Cardiac fibroblast (primary cell): ENCODE results near the gene KCTD7.
"Not testable (repeated sequence)": the region's sequence is repeated elsewhere in the genome, so short reads cannot be mapped to it uniquely, and the experiment has no call there.

Source experiments
- DNase-seq, 2 donors: peaks; one replicate each; pipeline versions ENCODE4 v3.0.0 to v3.0.0-alpha.2; 2010; ENCODE audit warnings: low read depth in 2 of 2
- H3K4me3 ChIP-seq, 2 donors: replicated peaks in 1 of 2; 1 replicate in 1 of 2; 2 replicates in 1 of 2; pipeline ENCODE4 v1.5.1; 2011; ENCODE audit warnings: low read depth in 2 of 2, low read length in 2 of 2, mild to moderate bottlenecking in 2 of 2, moderate library complexity in 1 of 2
- CTCF ChIP-seq: IDR thresholded peaks from one replicate; pipeline ENCODE4 v1.5.1; 2011; ENCODE audit warnings: low read depth, mild to moderate bottlenecking, low read length, inconsistent platforms

The KCTD7 gene

GRCh38 chr7:66679633-66680244, 51.1 kb downstream of the KCTD7 start:
- no peak for TF ChIP-seq CTCF
- no peak for DNase-seq
- H3K4me3 ChIP-seq: no peak overlapping the region

DNA sequence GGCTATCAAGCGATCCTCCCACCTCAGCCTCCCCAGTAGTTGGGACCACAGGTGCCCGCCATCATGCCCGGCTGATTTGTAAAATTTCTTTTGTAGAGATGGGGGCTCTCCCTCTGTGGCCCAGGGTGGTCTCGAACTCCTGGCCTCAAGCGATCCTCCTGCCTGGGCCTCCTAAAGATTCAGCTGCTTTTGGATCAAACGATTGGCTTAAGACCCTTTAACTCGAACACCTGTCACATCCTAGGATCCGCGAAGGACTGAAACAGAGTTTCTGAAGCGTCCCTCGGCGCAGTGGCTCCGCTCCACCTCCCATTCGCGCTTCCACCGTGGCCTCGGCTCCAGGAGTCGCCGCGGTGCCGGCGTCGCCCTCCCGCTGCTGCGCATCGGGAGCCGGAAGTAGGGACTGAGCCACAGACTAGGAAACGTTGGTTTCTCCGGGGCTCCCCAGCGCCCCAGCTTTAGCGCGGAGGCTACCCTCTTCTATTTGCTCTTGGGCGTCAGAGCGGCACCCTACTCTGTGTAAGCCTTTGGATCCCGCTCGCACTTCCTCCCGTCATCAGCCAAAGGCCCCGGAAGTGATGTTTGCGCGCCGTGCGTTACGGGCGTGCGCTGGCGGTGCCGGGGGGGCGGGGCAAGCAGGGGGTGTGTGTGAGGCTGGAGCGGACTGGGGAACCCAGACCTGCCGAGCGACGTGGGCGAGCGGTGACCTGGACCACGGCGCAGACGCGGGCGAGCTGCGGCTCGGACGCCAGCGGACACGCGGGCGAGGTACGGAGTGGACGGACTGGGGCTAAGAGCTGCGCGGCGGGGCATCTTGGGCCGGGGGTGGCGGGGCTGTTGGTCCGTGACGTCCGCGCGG, 53.0 kb downstream of the KCTD7 start:
- H3K4me3 ChIP-seq: peak overlapping the region; percentile 91 to 98
- peak; percentile 94 to 96 for DNase-seq
- no peak for TF ChIP-seq CTCF

GRCh38 chr7:66682350-66683093, 53.8 kb downstream of the KCTD7 start:
- H3K4me3 ChIP-seq: peak overlapping the region; percentile 91 to 98
- peak; percentile 39 to 60 for DNase-seq
- TF ChIP-seq CTCF: no peak

DNA sequence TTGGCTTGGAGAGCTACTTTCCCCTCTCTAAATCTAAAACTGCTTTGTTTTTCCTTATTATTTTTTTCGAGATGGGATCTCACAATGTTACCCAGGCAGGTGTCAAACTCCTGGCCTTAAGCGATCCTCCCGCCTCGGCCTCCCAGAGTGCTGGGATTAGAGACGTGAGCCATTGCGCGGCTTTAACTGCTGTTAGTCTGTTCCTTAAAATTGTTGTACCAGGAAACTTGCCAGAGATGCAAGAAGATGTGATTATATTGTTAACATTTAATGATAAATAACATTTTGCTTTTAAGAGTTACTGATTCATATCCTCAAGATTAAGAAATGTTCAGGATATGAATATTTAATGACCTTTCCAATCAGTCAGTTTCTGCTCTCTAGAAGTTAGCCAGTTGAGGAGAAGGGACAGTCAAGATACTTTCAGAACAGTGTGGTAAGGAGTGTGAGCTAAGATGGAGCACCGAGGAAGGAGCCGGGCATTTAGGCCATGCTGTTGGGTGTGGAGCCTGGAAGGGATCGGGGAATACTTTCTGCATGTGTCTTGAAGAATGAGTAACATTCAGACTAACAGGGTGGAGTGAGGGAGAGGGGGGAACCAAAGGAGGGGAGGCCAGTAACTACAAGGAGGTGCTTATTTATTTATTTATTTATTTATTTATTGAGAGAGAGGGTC, 54.6 kb downstream of the KCTD7 start:
- DNase-seq: peak in 1 of 2 donors; percentile 68
- peak overlapping the region; percentile 91 to 98 for H3K4me3 ChIP-seq

DNA sequence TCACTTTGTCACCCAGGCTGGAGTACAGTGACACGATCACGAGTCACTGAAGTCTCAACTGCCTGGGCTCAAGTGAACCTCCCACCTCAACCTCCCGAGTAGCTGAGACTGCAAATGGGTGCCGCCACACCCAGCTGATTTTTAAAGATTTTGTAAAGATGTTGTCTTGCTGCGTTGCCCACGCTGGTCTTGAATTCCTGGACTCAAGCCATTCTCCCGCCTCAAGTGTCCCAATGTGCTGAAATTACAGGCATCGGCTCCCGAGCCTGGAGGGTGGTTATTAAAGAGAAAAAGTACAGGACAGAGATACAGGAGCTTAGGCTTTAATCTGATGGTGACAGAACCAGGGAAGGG, 55.1 kb downstream of the KCTD7 start:
- no peak overlapping the region for H3K4me3 ChIP-seq
- TF ChIP-seq CTCF: no peak
- DNase-seq: peak in 1 of 2 donors; percentile 7

DNA sequence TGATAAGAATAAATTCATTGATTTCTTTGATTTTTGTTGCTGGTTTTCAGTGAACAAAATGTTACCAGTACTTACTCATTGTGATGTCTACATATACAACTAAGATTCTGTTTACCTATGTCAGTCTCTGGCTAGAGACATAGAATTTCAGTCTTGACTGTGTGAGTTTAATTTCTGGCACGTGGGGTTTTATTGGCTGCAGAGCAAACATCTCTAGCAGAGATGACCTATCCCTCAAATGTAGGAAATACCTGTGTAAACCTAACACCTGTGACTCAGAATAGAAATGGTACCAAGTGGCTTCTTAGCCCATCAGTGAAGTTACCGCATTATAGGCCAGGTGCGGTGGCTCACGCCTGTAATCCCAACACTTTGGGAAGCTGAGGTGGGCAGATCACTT, 57.0 kb downstream of the KCTD7 start:
- not testable (repeated sequence) for DNase-seq, H3K4me3 ChIP-seq

DNA sequence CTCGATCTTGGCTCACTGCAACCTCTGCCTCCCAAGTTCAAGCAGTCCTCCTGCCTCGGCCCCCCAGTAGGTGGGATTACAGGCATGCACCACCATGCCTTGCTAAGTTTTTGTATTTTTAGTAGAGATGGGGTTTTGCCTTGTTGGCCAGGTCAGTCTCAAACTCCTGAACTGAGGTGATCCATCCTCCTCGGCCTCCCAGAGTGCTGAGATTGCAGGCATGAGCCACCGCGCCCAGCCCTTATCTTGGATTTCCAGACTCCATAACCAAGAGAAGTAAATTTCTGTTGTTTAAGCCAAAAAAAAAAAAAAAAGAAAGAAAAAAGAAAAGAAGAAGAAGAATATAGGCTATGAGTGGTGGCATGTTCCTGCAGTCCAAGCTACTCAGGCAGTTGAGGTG, 58.5 kb downstream of the KCTD7 start:
- no peak for DNase-seq
- TF ChIP-seq CTCF: no peak

GRCh38 chr7:66687672-66688071, 59.0 kb downstream of the KCTD7 start:
- not testable (repeated sequence) for DNase-seq, H3K4me3 ChIP-seq

More for the DNA sequence above, 58.5 kb downstream of the KCTD7 start:
- no peak overlapping the region for H3K4me3 ChIP-seq
